Measurements from ENCODE around the gene PLEKHA4. TPM values are rescaled to one million over a fixed set of nuclear protein-coding genes. Genes with fewer than 3 reads are reported as not detected.
"Not testable (repeated sequence)": the region's sequence is repeated elsewhere in the genome, so short reads cannot be mapped to it uniquely, and the experiment has no call there.

Gene PLEKHA4
- total RNA-seq, 1 experiment from 2014 or later, result 14.8 TPM

DNA sequence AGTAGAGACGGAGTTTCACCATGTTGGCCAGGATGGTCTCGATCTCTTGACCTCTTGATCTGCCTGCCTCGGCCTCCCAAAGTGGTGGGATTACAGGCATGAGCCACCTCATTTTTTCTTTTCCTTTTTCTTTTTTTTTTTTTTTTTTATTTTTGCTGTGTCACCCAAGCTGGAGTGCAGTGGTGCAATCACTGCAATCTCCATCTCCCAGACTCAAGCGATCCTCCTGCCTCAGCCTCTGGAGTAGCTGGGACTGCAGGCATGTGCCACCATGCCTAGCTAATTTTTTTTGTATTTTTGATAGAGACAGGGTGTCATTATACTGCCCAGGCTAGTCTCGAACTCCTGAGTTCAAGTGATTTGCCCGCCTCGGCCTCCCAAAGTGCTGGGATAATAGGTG, 33.9 kb upstream of the PLEKHA4 start:
- CTCF ChIA-PET, result interaction anchor here (0.7 to 3.8 kb wide), 3 partner anchors 28 to 97 kb away, joined by 3 to 23 read pairs (median 4); partner anchors contain the start of genes GYS1 and RUVBL2
- peaks cover 32% of the 10 kb centered on the region for H3K36me3 Mint-ChIP-seq
- H3K27ac Mint-ChIP-seq; H3K9me3 Mint-ChIP-seq; H3K27me3 Mint-ChIP-seq (ENCODE audit: low read depth); ATAC-seq; H3K4me1 Mint-ChIP-seq; DNase-seq (ENCODE audit: low spot score); H3K4me3 Mint-ChIP-seq; POLR2A ChIA-PET: not testable (repeated sequence)

DNA sequence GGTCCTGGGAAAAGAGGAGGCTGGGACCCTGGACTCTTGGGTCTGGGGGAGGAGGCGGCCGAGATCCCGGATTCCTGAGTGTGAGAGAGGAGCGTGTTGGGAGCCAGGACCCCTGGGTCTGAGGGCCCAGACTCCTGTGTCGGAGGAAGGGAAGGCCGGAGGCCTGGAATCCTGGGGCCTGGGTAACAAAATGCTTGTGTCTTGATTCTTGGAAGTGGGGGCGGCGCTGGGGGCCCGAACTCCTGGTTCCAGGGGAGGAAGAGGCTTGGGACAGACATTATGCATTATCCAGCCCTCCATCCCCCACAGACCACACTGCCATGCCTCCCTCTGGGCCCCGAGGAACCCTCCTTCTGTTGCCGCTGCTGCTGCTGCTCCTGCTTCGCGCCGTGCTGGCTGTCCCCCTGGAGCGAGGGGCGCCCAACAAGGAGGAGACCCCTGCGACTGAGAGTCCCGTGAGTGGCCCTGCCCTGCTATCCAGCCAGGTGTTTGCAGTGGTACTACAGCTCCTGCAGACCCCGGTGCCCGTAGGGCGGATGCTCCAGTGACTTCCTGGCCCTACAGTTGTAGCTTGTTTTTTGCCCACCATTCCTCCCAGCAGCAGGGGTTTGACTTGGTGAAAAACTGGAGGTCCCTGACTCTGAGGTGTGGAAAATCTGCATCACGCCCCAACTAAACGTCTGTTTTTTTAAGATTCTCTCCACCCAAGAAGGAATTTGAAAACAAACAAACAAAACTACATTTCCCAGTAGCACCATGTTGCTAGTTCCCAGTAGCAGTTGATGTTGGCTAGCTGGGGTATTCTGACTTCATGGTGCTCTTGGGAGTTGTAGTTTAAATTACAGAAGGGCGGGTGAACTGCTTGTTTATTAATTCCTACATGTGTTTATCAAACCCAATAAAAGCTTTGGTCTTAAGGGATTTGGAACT, 32.3 kb upstream of the PLEKHA4 start:
- H3K27ac Mint-ChIP-seq, result peak overlapping the region; percentile 99
- no peak for ATAC-seq
- DNase-seq (ENCODE audit: low spot score), result no peak

DNA sequence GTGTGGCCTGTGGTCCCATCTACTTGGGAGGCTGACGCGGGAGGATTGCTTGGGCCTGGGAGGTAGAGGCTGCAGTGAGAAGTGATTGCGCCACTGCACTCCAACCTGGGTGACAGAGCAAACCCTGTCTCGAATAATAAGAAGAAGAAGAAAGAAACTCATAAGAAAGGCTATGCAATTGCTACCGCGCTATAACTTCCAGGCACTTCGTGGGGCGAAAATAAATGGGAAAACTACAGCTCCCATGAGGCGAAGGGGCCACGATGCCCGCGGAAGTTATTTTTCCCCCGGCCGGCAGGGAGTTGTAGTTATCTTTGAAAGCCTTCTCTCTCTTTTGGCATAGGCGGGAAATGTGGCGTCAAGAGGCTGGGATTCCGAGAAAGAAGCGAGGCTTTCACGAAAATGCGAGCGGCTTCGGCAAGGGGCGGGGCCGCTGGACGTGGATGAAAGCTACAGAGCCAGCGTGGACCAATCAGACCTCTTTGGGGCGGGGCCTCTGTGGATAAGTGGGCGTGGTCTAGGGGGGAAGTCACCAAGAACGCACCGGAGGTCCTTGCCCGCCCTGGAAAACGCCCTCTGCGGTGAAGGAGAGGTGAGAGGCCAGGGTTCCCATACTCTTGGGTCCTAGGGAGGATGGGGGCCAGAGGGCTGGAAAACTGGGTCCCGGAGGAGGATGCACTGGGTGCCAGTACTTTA, 31.5 kb upstream of the PLEKHA4 start, which contains the start of gene NUCB1:
Gene NUCB1, plus strand, starts transcription at position 532 of the 696 bp plus-strand sequence. CDS start 485 bp downstream, outside the sequence.
- Mint-ChIP-seq H3K9me3 (no peaks in the 10 kb centered on the region), H3K4me3 (peak within 1 kb of the TSS; percentile 97), H3K27me3 (ENCODE audit: low read depth) (peaks cover 9% of the 10 kb centered on the region), H3K4me1 (peaks cover 11% of the 10 kb centered on the region), H3K36me3 (peaks cover 17% of the 10 kb centered on the region), H3K27ac (peak within 1 kb of the TSS; percentile 99)
- ChIA-PET POLR2A (interaction anchor here (0.6 to 1.8 kb wide), 6 partner anchors 21 to 536 kb away, joined by 3 to 7 read pairs (median 5); partner anchors contain the start of genes DHDH, PPP1R15A, SYNGR4 and TMEM143), CTCF (interaction anchor here (0.7 to 3.8 kb wide), 19 partner anchors 11 to 310 kb away, joined by 3 to 23 read pairs (median 5); partner anchors contain the start of genes CA11, DHDH, GYS1 and RUVBL2)
- ATAC-seq (peak; percentile 87), DNase-seq (ENCODE audit: low spot score) (peak; percentile 100)
- TF ChIP-seq SP1 (CRISPR knock-in tag; conservative IDR thresholded peaks at IDR 0.05), result peak; percentile 88
- 0 out of 2 replicates have a peak, but pooled peaks have one; percentile 5 for TF ChIP-seq ZNF416 (CRISPR knock-in tag; IDR thresholded peaks at IDR 0.05)
- no peak for TF ChIP-seq MXD4 (CRISPR knock-in tag; IDR thresholded peaks at IDR 0.05; ENCODE audit: borderline replicate concordance)
- peak; percentile 92 for TF ChIP-seq NFYB (CRISPR knock-in tag; conservative IDR thresholded peaks at IDR 0.05; ENCODE audit: low read depth)
- peak; percentile 78; the same call in 1 of the 2 replicates for TF ChIP-seq GABPB1 (CRISPR knock-in tag; IDR thresholded peaks at IDR 0.05)
- TF ChIP-seq, protein P1, sequence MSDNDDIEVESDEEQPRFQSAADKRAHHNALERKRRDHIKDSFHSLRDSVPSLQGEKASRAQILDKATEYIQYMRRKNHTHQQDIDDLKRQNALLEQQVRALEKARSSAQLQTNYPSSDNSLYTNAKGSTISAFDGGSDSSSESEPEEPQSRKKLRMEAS (CRISPR knock-in tag; IDR thresholded peaks at IDR 0.05), result peak; percentile 41; the same call in 1 of the 2 replicates
- TF ChIP-seq, protein P2, sequence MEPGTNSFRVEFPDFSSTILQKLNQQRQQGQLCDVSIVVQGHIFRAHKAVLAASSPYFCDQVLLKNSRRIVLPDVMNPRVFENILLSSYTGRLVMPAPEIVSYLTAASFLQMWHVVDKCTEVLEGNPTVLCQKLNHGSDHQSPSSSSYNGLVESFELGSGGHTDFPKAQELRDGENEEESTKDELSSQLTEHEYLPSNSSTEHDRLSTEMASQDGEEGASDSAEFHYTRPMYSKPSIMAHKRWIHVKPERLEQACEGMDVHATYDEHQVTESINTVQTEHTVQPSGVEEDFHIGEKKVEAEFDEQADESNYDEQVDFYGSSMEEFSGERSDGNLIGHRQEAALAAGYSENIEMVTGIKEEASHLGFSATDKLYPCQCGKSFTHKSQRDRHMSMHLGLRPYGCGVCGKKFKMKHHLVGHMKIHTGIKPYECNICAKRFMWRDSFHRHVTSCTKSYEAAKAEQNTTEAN (CRISPR knock-in tag; IDR thresholded peaks at IDR 0.05), result no peak
- TF ChIP-seq, protein P3, sequence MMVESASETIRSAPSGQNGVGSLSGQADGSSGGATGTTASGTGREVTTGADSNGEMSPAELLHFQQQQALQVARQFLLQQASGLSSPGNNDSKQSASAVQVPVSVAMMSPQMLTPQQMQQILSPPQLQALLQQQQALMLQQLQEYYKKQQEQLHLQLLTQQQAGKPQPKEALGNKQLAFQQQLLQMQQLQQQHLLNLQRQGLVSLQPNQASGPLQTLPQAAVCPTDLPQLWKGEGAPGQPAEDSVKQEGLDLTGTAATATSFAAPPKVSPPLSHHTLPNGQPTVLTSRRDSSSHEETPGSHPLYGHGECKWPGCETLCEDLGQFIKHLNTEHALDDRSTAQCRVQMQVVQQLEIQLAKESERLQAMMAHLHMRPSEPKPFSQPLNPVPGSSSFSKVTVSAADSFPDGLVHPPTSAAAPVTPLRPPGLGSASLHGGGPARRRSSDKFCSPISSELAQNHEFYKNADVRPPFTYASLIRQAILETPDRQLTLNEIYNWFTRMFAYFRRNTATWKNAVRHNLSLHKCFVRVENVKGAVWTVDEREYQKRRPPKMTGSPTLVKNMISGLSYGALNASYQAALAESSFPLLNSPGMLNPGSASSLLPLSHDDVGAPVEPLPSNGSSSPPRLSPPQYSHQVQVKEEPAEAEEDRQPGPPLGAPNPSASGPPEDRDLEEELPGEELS (CRISPR knock-in tag; IDR thresholded peaks at IDR 0.05), result 0 out of 2 replicates have a peak, but pooled peaks have one; percentile 38
- TF ChIP-seq, protein P4, sequence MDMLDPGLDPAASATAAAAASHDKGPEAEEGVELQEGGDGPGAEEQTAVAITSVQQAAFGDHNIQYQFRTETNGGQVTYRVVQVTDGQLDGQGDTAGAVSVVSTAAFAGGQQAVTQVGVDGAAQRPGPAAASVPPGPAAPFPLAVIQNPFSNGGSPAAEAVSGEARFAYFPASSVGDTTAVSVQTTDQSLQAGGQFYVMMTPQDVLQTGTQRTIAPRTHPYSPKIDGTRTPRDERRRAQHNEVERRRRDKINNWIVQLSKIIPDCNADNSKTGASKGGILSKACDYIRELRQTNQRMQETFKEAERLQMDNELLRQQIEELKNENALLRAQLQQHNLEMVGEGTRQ (CRISPR knock-in tag; IDR thresholded peaks at IDR 0.05), result 0 out of 2 replicates have a peak, but pooled peaks have one; percentile 27
- TF ChIP-seq EMX1 (CRISPR knock-in tag; IDR thresholded peaks at IDR 0.05), result no peak
- TF ChIP-seq NR2C2 (CRISPR knock-in tag; IDR thresholded peaks at IDR 0.05), result peak; percentile 72; the same call in 1 of the 2 replicates
- no peak for TF ChIP-seq NFE2L1 (CRISPR knock-in tag; IDR thresholded peaks at IDR 0.05)
- TF ChIP-seq CREB1 (CRISPR knock-in tag; IDR thresholded peaks at IDR 0.05), result no peak

More for the DNA sequence above, 32.3 kb upstream of the PLEKHA4 start:
- ChIA-PET CTCF (interaction anchor here (0.7 to 3.8 kb wide), 20 partner anchors 10 to 310 kb away, joined by 3 to 23 read pairs (median 5); partner anchors contain the start of genes CA11, DHDH, GYS1 and RUVBL2), POLR2A (interaction anchor here (0.5 to 1.8 kb wide), 8 partner anchors 21 to 537 kb away, joined by 3 to 7 read pairs (median 4); partner anchors contain the start of genes DHDH, PPP1R15A, SYNGR4 and TMEM143)
- Mint-ChIP-seq H3K27me3 (ENCODE audit: low read depth) (peaks cover under 1% of the 10 kb centered on the region; the same call in 1 of the 2 replicates), H3K4me1 (peaks cover 10% of the 10 kb centered on the region), H3K4me3 (peak overlapping the region; percentile 97), H3K9me3 (no peaks in the 10 kb centered on the region), H3K36me3 (peaks cover 24% of the 10 kb centered on the region)
- TF ChIP-seq, protein P2 (CRISPR knock-in tag; IDR thresholded peaks at IDR 0.05), result 0 out of 2 replicates have a peak, but pooled peaks have one; percentile 28
- TF ChIP-seq, protein P5, sequence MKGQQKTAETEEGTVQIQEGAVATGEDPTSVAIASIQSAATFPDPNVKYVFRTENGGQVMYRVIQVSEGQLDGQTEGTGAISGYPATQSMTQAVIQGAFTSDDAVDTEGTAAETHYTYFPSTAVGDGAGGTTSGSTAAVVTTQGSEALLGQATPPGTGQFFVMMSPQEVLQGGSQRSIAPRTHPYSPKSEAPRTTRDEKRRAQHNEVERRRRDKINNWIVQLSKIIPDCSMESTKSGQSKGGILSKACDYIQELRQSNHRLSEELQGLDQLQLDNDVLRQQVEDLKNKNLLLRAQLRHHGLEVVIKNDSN (CRISPR knock-in tag; IDR thresholded peaks at IDR 0.05), result no peak

DNA sequence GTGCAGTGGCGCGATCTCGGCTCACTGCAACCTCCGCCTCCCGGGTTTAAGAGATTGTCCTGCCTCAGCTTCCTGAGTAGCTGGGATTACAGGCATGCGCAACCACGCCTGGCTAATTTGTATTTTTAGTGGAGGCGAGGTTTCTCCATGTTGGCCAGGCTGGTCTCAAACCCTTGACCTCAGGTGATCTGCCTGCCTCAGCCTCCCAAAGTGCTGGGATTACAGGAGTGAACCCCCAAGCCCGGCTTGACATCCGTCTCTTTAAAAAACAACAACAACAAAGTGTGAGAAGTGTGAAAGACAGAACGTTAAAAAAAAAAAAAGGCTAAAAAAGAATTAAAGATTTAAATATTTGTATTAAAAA, 31.0 kb upstream of the PLEKHA4 start:
- ChIA-PET CTCF (interaction anchor here (0.8 to 3.8 kb wide), 15 partner anchors 12 to 311 kb away, joined by 3 to 23 read pairs (median 5); partner anchors contain the start of genes CA11, DHDH, GYS1 and RUVBL2), POLR2A (interaction anchor here (0.8 to 1.8 kb wide), 5 partner anchors 20 to 71 kb away, joined by 3 to 7 read pairs (median 5); partner anchors contain the start of genes DHDH and PPP1R15A)
- not testable (repeated sequence) for DNase-seq (ENCODE audit: low spot score); ATAC-seq; H3K9me3 Mint-ChIP-seq
- peaks cover 15% of the 10 kb centered on the region for H3K4me1 Mint-ChIP-seq
- peaks cover 15% of the 10 kb centered on the region for H3K27me3 Mint-ChIP-seq (ENCODE audit: low read depth)
- H3K36me3 Mint-ChIP-seq, result peaks cover 12% of the 10 kb centered on the region
- H3K27ac Mint-ChIP-seq, result peak overlapping the region; percentile 99
- H3K4me3 Mint-ChIP-seq, result peak overlapping the region; percentile 97

Measured in WTC11 (cell line).